ENCODE data around the gene LAMC2. TPM values are rescaled to one million over a fixed set of nuclear protein-coding genes. Genes with fewer than 3 reads are reported as not detected.

Gene LAMC2
- total RNA-seq, 1 donor from 2014 or later = 13.9 TPM

- Histone ChIP-seq H3K27me3 (ENCODE audit: insufficient read depth, low read length) (no peaks in the 10 kb centered on the region), H2AFZ (ENCODE audit: low read depth, low read length) (no peak overlapping the region), H3K4me1 (ENCODE audit: insufficient read depth, low read length) (peaks cover 15% of the 10 kb centered on the region), H3K79me2 (ENCODE audit: insufficient read depth, low read length) (peaks cover 3% of the 10 kb centered on the region), H3K4me2 (ENCODE audit: low read length) (peak overlapping the region; percentile 33), H3K4me3 (ENCODE audit: insufficient read depth, low read depth, low read length) (no peak overlapping the region), H3K36me3 (ENCODE audit: insufficient read depth, low read length) (peaks cover 85% of the 10 kb centered on the region), H3K9ac (ENCODE audit: low read length) (peak overlapping the region; percentile 20), H4K20me1 (ENCODE audit: insufficient read depth, low read length) (no peaks in the 10 kb centered on the region), H3K9me3 (ENCODE audit: insufficient read depth, low read depth, low read length) (no peaks in the 10 kb centered on the region), H3K27ac (ENCODE audit: low read depth, low read length) (peak overlapping the region; percentile 27)
- TF ChIP-seq, protein P1, sequence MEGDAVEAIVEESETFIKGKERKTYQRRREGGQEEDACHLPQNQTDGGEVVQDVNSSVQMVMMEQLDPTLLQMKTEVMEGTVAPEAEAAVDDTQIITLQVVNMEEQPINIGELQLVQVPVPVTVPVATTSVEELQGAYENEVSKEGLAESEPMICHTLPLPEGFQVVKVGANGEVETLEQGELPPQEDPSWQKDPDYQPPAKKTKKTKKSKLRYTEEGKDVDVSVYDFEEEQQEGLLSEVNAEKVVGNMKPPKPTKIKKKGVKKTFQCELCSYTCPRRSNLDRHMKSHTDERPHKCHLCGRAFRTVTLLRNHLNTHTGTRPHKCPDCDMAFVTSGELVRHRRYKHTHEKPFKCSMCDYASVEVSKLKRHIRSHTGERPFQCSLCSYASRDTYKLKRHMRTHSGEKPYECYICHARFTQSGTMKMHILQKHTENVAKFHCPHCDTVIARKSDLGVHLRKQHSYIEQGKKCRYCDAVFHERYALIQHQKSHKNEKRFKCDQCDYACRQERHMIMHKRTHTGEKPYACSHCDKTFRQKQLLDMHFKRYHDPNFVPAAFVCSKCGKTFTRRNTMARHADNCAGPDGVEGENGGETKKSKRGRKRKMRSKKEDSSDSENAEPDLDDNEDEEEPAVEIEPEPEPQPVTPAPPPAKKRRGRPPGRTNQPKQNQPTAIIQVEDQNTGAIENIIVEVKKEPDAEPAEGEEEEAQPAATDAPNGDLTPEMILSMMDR (IDR thresholded peaks at IDR 0.05; ENCODE audit: insufficient read depth, low read depth, low read length) = no peak
- Mint-ChIP-seq H3K36me3 (ENCODE audit: low read depth, unreplicated experiment) (peaks cover 25% of the 10 kb centered on the region), H3K27me3 (ENCODE audit: low read depth, unreplicated experiment) (no peaks in the 10 kb centered on the region), H3K27ac (ENCODE audit: unreplicated experiment) (peak overlapping the region; percentile 22), H3K9me3 (ENCODE audit: unreplicated experiment) (no peaks in the 10 kb centered on the region), H3K4me1 (ENCODE audit: low read depth, unreplicated experiment) (peaks cover 13% of the 10 kb centered on the region), H3K4me3 (ENCODE audit: unreplicated experiment) (no peak overlapping the region)
- DNase-seq (ENCODE audit: low read depth) (peak; percentile 40), FAIRE-seq (no peak)
Measured at GRCh38 chr1:183139281-183139942, 46.7 kb upstream of the LAMC2 start.

DNA sequence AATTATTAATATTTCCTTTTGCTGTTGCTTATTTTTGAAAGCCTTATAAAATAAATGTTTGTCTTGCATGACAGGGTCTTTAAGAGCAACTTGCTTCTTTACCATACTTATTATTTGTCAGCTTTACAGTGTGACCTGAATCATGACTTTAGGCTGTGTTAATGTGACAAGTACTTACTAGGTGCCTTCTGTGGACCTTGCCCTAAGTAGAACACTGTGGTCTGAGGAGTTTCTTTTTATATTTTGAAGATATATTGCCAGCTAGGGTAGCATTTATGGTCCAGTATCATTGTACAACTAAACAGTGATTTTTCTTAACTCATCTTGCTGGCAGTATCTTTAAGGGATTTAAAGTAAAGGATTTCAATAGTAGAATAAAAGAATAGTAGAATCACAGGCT, 45.4 kb upstream of the LAMC2 start:
- Histone ChIP-seq H3K27me3 (ENCODE audit: insufficient read depth, low read length) (no peaks in the 10 kb centered on the region), H3K79me2 (ENCODE audit: insufficient read depth, low read length) (peaks cover 3% of the 10 kb centered on the region), H3K4me3 (ENCODE audit: insufficient read depth, low read depth, low read length) (no peak overlapping the region), H3K9ac (ENCODE audit: low read length) (no peak overlapping the region), H2AFZ (ENCODE audit: low read depth, low read length) (no peak overlapping the region), H4K20me1 (ENCODE audit: insufficient read depth, low read length) (no peaks in the 10 kb centered on the region), H3K4me2 (ENCODE audit: low read length) (no peak overlapping the region), H3K27ac (ENCODE audit: low read depth, low read length) (no peak overlapping the region), H3K9me3 (ENCODE audit: insufficient read depth, low read depth, low read length) (no peaks in the 10 kb centered on the region), H3K36me3 (ENCODE audit: insufficient read depth, low read length) (peaks cover 82% of the 10 kb centered on the region), H3K4me1 (ENCODE audit: insufficient read depth, low read length) (peaks cover 15% of the 10 kb centered on the region)
- H3K9me3 Mint-ChIP-seq (ENCODE audit: unreplicated experiment) = no peaks in the 10 kb centered on the region
- H3K27ac Mint-ChIP-seq (ENCODE audit: unreplicated experiment) = no peak overlapping the region
- DNase-seq (ENCODE audit: low read depth) (no peak), FAIRE-seq (no peak)
- H3K27me3 Mint-ChIP-seq (ENCODE audit: low read depth, unreplicated experiment) = no peaks in the 10 kb centered on the region
- H3K36me3 Mint-ChIP-seq (ENCODE audit: low read depth, unreplicated experiment) = peaks cover 19% of the 10 kb centered on the region
- H3K4me3 Mint-ChIP-seq (ENCODE audit: unreplicated experiment) = no peak overlapping the region
- TF ChIP-seq, protein P1 (IDR thresholded peaks at IDR 0.05; ENCODE audit: insufficient read depth, low read depth, low read length) = no peak
- TF ChIP-seq EZH2 (IDR thresholded peaks at IDR 0.05; ENCODE audit: insufficient read depth, low read length) = no peak
- H3K4me1 Mint-ChIP-seq (ENCODE audit: low read depth, unreplicated experiment) = peaks cover 9% of the 10 kb centered on the region

- peaks cover 15% of the 10 kb centered on the region for H3K4me1 ChIP-seq (ENCODE audit: insufficient read depth, low read length)
- H3K4me3 ChIP-seq (ENCODE audit: insufficient read depth, low read depth, low read length) = no peak overlapping the region
- H4K20me1 ChIP-seq (ENCODE audit: insufficient read depth, low read length) = no peaks in the 10 kb centered on the region
- H3K36me3 Mint-ChIP-seq (ENCODE audit: low read depth, unreplicated experiment) = peaks cover 13% of the 10 kb centered on the region
- H3K9me3 ChIP-seq (ENCODE audit: insufficient read depth, low read depth, low read length) = no peaks in the 10 kb centered on the region
- no peak overlapping the region for H3K4me3 Mint-ChIP-seq (ENCODE audit: unreplicated experiment)
- H3K9me3 Mint-ChIP-seq (ENCODE audit: unreplicated experiment) = no peaks in the 10 kb centered on the region
- no peak for FAIRE-seq
- no peak overlapping the region for H3K9ac ChIP-seq (ENCODE audit: low read length)
- no peak overlapping the region for H3K27ac ChIP-seq (ENCODE audit: low read depth, low read length)
- H3K4me2 ChIP-seq (ENCODE audit: low read length) = no peak overlapping the region
- H3K27me3 Mint-ChIP-seq (ENCODE audit: low read depth, unreplicated experiment) = no peaks in the 10 kb centered on the region
- no peak overlapping the region for H3K27ac Mint-ChIP-seq (ENCODE audit: unreplicated experiment)
- H3K27me3 ChIP-seq (ENCODE audit: insufficient read depth, low read length) = no peaks in the 10 kb centered on the region
- DNase-seq (ENCODE audit: low read depth) = no peak
- no peak overlapping the region for H2AFZ ChIP-seq (ENCODE audit: low read depth, low read length)
- peaks cover 9% of the 10 kb centered on the region for H3K4me1 Mint-ChIP-seq (ENCODE audit: low read depth, unreplicated experiment)
- no peaks in the 10 kb centered on the region for H3K79me2 ChIP-seq (ENCODE audit: insufficient read depth, low read length)
- peaks cover 67% of the 10 kb centered on the region for H3K36me3 ChIP-seq (ENCODE audit: insufficient read depth, low read length)
- TF ChIP-seq, protein P1 (IDR thresholded peaks at IDR 0.05; ENCODE audit: insufficient read depth, low read depth, low read length) = no peak
- TF ChIP-seq EZH2 (IDR thresholded peaks at IDR 0.05; ENCODE audit: insufficient read depth, low read length) = no peak
Measured at GRCh38 chr1:183142171-183142570, 43.9 kb upstream of the LAMC2 start.
